Spinal cord (tissue), 10 donors: Measurements from ENCODE around the gene FOXB2. TPM values are rescaled to one million over a fixed set of nuclear protein-coding genes. Genes with fewer than 3 reads are reported as not detected.
A peak's percentile ranks its signal among the peaks of the same experiment; 100 is the strongest.
"Not testable (repeated sequence)": the region's sequence is repeated elsewhere in the genome, so short reads cannot be mapped to it uniquely, and the experiment has no call there.

Experiments used
- DNase-seq, 6 donors: peaks; one replicate each; pipeline versions ENCODE4 v3.0.0 to v3.0.0-alpha.2; 2013 to 2015; ENCODE audit warnings: low spot score in 6 of 6, low read depth in 4 of 6
- H3K27ac ChIP-seq: one replicate; pipeline ENCODE4 v1.5.1; 2013; ENCODE audit warnings: low read depth, low read length, control low read depth
- H3K27me3 ChIP-seq: one replicate; pipeline ENCODE4 v1.6.1; 2013; ENCODE audit warnings: low read length; ENCODE audit not compliant: control insufficient read depth, insufficient read depth
- H3K36me3 ChIP-seq: one replicate; pipeline ENCODE4 v1.6.1; 2013; ENCODE audit warnings: low read length; ENCODE audit not compliant: control insufficient read depth, insufficient read depth
- H3K4me1 ChIP-seq: one replicate; pipeline ENCODE4 v1.6.1; 2013; ENCODE audit warnings: low read length; ENCODE audit not compliant: control insufficient read depth, insufficient read depth
- H3K4me3 ChIP-seq: one replicate; pipeline ENCODE4 v1.5.1; 2013; ENCODE audit warnings: low read depth, low read length, control low read depth
- H3K9me3 ChIP-seq: one replicate; pipeline ENCODE4 v1.6.1; 2013; ENCODE audit warnings: low read length; ENCODE audit not compliant: control insufficient read depth, insufficient read depth
- whole genome bisulfite sequencing: methylation state at CpG from one replicate; pipeline ENCODE4 v1.1.5; 2013; ENCODE audit warnings: missing lambda C conversion rate; ENCODE audit not compliant: insufficient coverage; 5-methylcytosine and 5-hydroxymethylcytosine counted together
- long read RNA-seq, 4 donors: transcript quantifications; one replicate each; lab custom pipeline, GENCODE V29; 2026
- polyA plus RNA-seq, 2 donors: library from polyadenylated mRNA; unstranded; fragments of 120-200 nt; gene quantifications; one replicate each; pipeline ENCODE4 v1.2.1, GENCODE V29; 2013; ENCODE audit not compliant: insufficient read length in 2 of 2
- total RNA-seq, 2 donors: library from RNA; depleted of rRNA in 1 of 2; stranded (reverse); fragments of 120-200 nt in 1 of 2; fragments of >200 nt in 1 of 2; gene quantifications; one replicate each; pipeline versions ENCODE4 v1.2.3 to v1.2.4, GENCODE V29; 2013 to 2014
- donor health status: healthy.

FOXB2 gene
- not detected for total RNA-seq
- polyA plus RNA-seq: not detected
- long read RNA-seq, donor 1: 0 reads
- long read RNA-seq, donor 2: 0 reads
- long read RNA-seq, donor 3: 0 reads
- long read RNA-seq, donor 4: 0 reads

- H3K4me1 ChIP-seq: peaks cover 62% of the 10 kb centered on the region
- H3K9me3 ChIP-seq: no peaks in the 10 kb centered on the region
- H3K4me3 ChIP-seq: peak within 1 kb of the TSS; percentile 27
- 1% methylated on average over 50 of the region's 51 CpGs for WGBS
- no peak within 1 kb of the TSS for H3K27ac ChIP-seq
- H3K27me3 ChIP-seq: peaks cover 99% of the 10 kb centered on the region
- H3K36me3 ChIP-seq: no peaks in the 10 kb centered on the region
- peak in 2 of 6 donors; percentile 60 to 66 for DNase-seq
These were observed at the start of gene FOXB2 for GRCh38 chr9:77019236-77019925. FOXB2 (plus strand) TSS chr9:77019655; CDS start chr9:77019655, 0 bp downstream.

GRCh38 chr9:76969716-76970115, 49.7 kb upstream of the FOXB2 start:
- no CpG with 5 or more reads among the region's 1 CpG for WGBS

GRCh38 chr9:76978831-76979230, 40.6 kb upstream of the FOXB2 start:
- H3K9me3 ChIP-seq, DNase-seq, H3K4me1 ChIP-seq, H3K27me3 ChIP-seq, H3K27ac ChIP-seq, H3K36me3 ChIP-seq, H3K4me3 ChIP-seq: not testable (repeated sequence)
- whole genome bisulfite sequencing: 100% methylated on average over 5 of the region's 9 CpGs

More at GRCh38 chr9:76969716-76970115, 49.7 kb upstream of the FOXB2 start:
- Histone ChIP-seq H3K4me1 (no peaks in the 10 kb centered on the region), H3K27me3 (no peaks in the 10 kb centered on the region), H3K9me3 (peaks cover 5% of the 10 kb centered on the region), H3K27ac (no peak overlapping the region), H3K4me3 (no peak overlapping the region), H3K36me3 (no peaks in the 10 kb centered on the region)
- DNase-seq: no peak

GRCh38 chr9:76980566-76980965, 38.9 kb upstream of the FOXB2 start:
- Histone ChIP-seq H3K27ac (no peak overlapping the region), H3K36me3 (no peaks in the 10 kb centered on the region), H3K4me1 (no peaks in the 10 kb centered on the region), H3K4me3 (no peak overlapping the region), H3K27me3 (no peaks in the 10 kb centered on the region), H3K9me3 (no peaks in the 10 kb centered on the region)
- no peak for DNase-seq
- WGBS: no CpG with 5 or more reads among the region's 1 CpG

- no peak for DNase-seq
- no peaks in the 10 kb centered on the region for H3K9me3 ChIP-seq
- H3K4me1 ChIP-seq: no peaks in the 10 kb centered on the region
- H3K36me3 ChIP-seq: no peaks in the 10 kb centered on the region
- H3K27ac ChIP-seq: no peak overlapping the region
- H3K4me3 ChIP-seq: no peak overlapping the region
- no CpG with 5 or more reads among the region's 4 CpGs for WGBS
- no peaks in the 10 kb centered on the region for H3K27me3 ChIP-seq
These were observed 35.0 kb upstream of the FOXB2 start for GRCh38 chr9:76984486-76984885.

- 80% methylated on average over 5 of the region's 5 CpGs for WGBS
These were observed 33.9 kb upstream of the FOXB2 start for GRCh38 chr9:76985581-76985980.

GRCh38 chr9:76987594-76988200, 31.8 kb upstream of the FOXB2 start:
- peak in 1 of 6 donors; percentile 6 for DNase-seq
- 63% methylated on average over 2 of the region's 3 CpGs for WGBS
- no peaks in the 10 kb centered on the region for H3K9me3 ChIP-seq
- no peak overlapping the region for H3K27ac ChIP-seq
- H3K4me1 ChIP-seq: no peaks in the 10 kb centered on the region
- no peak overlapping the region for H3K4me3 ChIP-seq
- H3K27me3 ChIP-seq: no peaks in the 10 kb centered on the region
- no peaks in the 10 kb centered on the region for H3K36me3 ChIP-seq

More at GRCh38 chr9:76985581-76985980, 33.9 kb upstream of the FOXB2 start:
- H3K27ac ChIP-seq: no peak overlapping the region
- H3K9me3 ChIP-seq: no peaks in the 10 kb centered on the region
- H3K4me1 ChIP-seq: no peaks in the 10 kb centered on the region
- DNase-seq: no peak
- no peak overlapping the region for H3K4me3 ChIP-seq
- no peaks in the 10 kb centered on the region for H3K36me3 ChIP-seq
- no peaks in the 10 kb centered on the region for H3K27me3 ChIP-seq

- no CpG with 5 or more reads among the region's 2 CpGs for WGBS
- Histone ChIP-seq H3K36me3 (no peaks in the 10 kb centered on the region), H3K27me3 (no peaks in the 10 kb centered on the region), H3K9me3 (no peaks in the 10 kb centered on the region), H3K4me1 (no peaks in the 10 kb centered on the region), H3K27ac (no peak overlapping the region), H3K4me3 (no peak overlapping the region)
- no peak for DNase-seq
These were observed 30.5 kb upstream of the FOXB2 start for GRCh38 chr9:76988941-76989340.

GRCh38 chr9:76989501-76989900, 30.0 kb upstream of the FOXB2 start:
- DNase-seq: no peak
- no peaks in the 10 kb centered on the region for H3K9me3 ChIP-seq
- WGBS: 18% methylated on average over 3 of the region's 3 CpGs
- no peak overlapping the region for H3K4me3 ChIP-seq
- no peaks in the 10 kb centered on the region for H3K4me1 ChIP-seq
- no peak overlapping the region for H3K27ac ChIP-seq
- no peaks in the 10 kb centered on the region for H3K36me3 ChIP-seq
- H3K27me3 ChIP-seq: no peaks in the 10 kb centered on the region

- Histone ChIP-seq H3K4me3 (no peak overlapping the region), H3K4me1 (no peaks in the 10 kb centered on the region), H3K27me3 (no peaks in the 10 kb centered on the region), H3K36me3 (no peaks in the 10 kb centered on the region), H3K9me3 (no peaks in the 10 kb centered on the region), H3K27ac (no peak overlapping the region)
- peak in 2 of 6 donors; percentile 49 to 53 for DNase-seq
- 11% methylated on average over 5 of the region's 6 CpGs for WGBS
These were observed 22.8 kb upstream of the FOXB2 start for GRCh38 chr9:76996700-76997099.
